MM.1S (cell line): Measurements from ENCODE around the gene ZBTB25.

Source experiments
- DNase-seq: peaks from one replicate; pipeline ENCODE4 v3.0.0-alpha.2; 2015
- H2AFZ ChIP-seq: fragments of 300-600 bp; sonication (generic); 2 replicates; pipeline ENCODE4 v1.6.0; 2016; ENCODE audit warnings: antibody characterized with exemption, low read length
- H3F3A ChIP-seq: fragments of 300-600 bp; sonication (generic); 2 replicates; pipeline ENCODE4 v1.6.1; 2016; ENCODE audit warnings: mild to moderate bottlenecking, antibody characterized with exemption, low read length, moderate library complexity, mixed read lengths; ENCODE audit not compliant: insufficient read depth
- H3K27ac ChIP-seq: fragments of 300-600 bp; sonication (generic); 2 replicates; pipeline ENCODE4 v1.5.1; 2016; ENCODE audit warnings: mild to moderate bottlenecking, low read length
- H3K27me3 ChIP-seq: fragments of 300-600 bp; sonication (generic); replicated peaks from 2 replicates; pipeline ENCODE4 v1.6.0; 2016; ENCODE audit warnings: low read length; ENCODE audit not compliant: insufficient read depth
- H3K36me3 ChIP-seq: fragments of 300-600 bp; sonication (generic); replicated peaks from 2 replicates; pipeline ENCODE4 v1.6.1; 2016; ENCODE audit warnings: mild to moderate bottlenecking, low read length, mixed read lengths; ENCODE audit not compliant: insufficient read depth
- H3K4me1 ChIP-seq: fragments of 300-600 bp; sonication (generic); 2 replicates; pipeline ENCODE4 v1.6.1; 2016; ENCODE audit warnings: low read length, mixed read lengths
- H3K4me2 ChIP-seq: fragments of 300-600 bp; sonication (generic); 2 replicates; pipeline ENCODE4 v1.6.0; 2016; ENCODE audit warnings: low read depth, low read length
- H3K4me3 ChIP-seq: fragments of 300-600 bp; sonication (generic); 2 replicates; pipeline ENCODE4 v1.5.1; 2016; ENCODE audit warnings: low read length, mixed read lengths
- H3K79me2 ChIP-seq: fragments of 300-600 bp; sonication (generic); 2 replicates; pipeline ENCODE4 v1.6.1; 2016; ENCODE audit warnings: mixed run types, low read length, mixed read lengths
- H3K9ac ChIP-seq: fragments of 300-600 bp; sonication (generic); 2 replicates; pipeline ENCODE4 v1.6.1; 2016; ENCODE audit warnings: low read length, mixed read lengths
- H3K9me2 ChIP-seq: fragments of 300-600 bp; sonication (generic); replicated peaks from 2 replicates; pipeline ENCODE4 v1.6.1; 2016; ENCODE audit warnings: mild to moderate bottlenecking, low read length, mixed read lengths; ENCODE audit not compliant: insufficient read depth
- H3K9me3 ChIP-seq: fragments of 300-600 bp; sonication (generic); replicated peaks from 2 replicates; pipeline ENCODE4 v1.6.1; 2016; ENCODE audit warnings: mild to moderate bottlenecking, low read length, mixed read lengths; ENCODE audit not compliant: insufficient read depth
- H4K20me1 ChIP-seq: fragments of 300-600 bp; sonication (generic); 2 replicates; pipeline ENCODE4 v1.6.1; 2016; ENCODE audit warnings: mild to moderate bottlenecking, low read length, moderate library complexity, mixed read lengths; ENCODE audit not compliant: insufficient read depth
- EZH2 ChIP-seq: fragments of 300-600 bp; sonication (generic); optimal IDR thresholded peaks from 2 replicates; pipeline ENCODE3; 2017; ENCODE audit warnings: low read depth, mild to moderate bottlenecking, antibody characterized with exemption, low read length, mixed read lengths
- EZH2phosphoT487 ChIP-seq: fragments of 300-600 bp; sonication (generic); IDR thresholded peaks from 2 replicates; pipeline ENCODE4 v1.6.1; 2018; ENCODE audit warnings: antibody characterized with exemption, low read length
- TF ChIP-seq, protein P1 (sequence below): fragments of 300-600 bp; sonication (generic); IDR thresholded peaks from 2 replicates; pipeline ENCODE4 v1.5.1; 2016; ENCODE audit warnings: antibody characterized with exemption, low read length, mixed read lengths

ZBTB25 gene

DNA sequence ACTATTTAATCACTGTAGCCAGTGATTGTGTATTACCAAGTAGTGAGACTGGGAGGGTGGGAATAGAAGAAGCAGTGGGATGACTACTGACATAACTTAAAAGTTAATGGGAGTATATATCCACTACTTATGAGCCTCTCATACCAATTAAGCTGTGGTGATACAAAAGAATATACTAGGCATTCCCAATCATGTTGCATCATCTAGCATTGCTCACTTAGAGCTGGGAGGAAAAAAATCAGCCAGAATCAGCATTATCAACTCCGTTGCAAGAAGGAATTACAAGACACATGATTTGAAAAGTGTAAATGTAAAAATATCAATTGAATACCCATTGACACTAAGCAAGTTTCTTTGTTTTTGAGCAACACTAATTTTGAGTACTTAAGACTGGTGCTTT lies 45.4 kb upstream of the ZBTB25 start:
- H3K4me3 ChIP-seq: no peak overlapping the region

DNA sequence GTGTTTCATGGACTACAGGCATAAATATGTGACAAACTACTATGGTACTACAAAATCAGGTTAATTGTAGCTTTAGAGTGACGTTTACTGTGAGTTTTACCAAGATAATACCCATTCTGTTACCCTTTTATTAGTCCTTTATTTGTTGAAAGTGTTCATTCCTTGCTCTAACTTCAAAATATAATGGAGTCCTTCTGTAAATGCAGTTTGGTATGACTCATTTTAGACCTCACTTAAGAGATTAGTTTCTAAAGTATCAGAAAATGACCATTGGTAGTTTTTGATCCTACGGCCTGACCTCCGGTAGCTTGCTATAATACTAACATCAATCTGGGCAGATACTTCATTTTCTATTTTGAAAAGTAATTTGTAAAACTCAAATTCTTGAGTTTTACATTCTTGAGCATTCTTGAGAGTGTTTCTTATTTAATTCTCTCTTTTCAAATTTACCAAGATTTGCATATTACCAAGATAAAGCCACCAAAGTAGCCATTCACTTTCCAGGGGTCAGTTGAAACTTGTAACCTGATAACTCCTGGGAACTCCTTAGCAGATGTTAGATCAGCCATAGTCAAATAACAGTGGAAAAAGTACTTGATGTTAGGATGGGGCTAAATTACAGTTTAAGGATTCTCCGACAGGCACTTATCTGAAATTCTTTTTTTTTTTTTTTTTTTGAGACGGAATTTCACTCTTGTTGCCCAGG lies 41.1 kb upstream of the ZBTB25 start:
- H3K4me1 ChIP-seq: no peaks in the 10 kb centered on the region
- no peaks in the 10 kb centered on the region for H3F3A ChIP-seq
- no peaks in the 10 kb centered on the region for H3K9me3 ChIP-seq
- no peak overlapping the region for H3K4me3 ChIP-seq
- no peaks in the 10 kb centered on the region for H3K36me3 ChIP-seq
- no peak overlapping the region for H3K4me2 ChIP-seq
- no peak overlapping the region for H2AFZ ChIP-seq
- no peaks in the 10 kb centered on the region for H3K9me2 ChIP-seq
- no peak overlapping the region for H3K9ac ChIP-seq
- H4K20me1 ChIP-seq: no peaks in the 10 kb centered on the region
- H3K27me3 ChIP-seq: no peaks in the 10 kb centered on the region
- TF ChIP-seq, protein P1, sequence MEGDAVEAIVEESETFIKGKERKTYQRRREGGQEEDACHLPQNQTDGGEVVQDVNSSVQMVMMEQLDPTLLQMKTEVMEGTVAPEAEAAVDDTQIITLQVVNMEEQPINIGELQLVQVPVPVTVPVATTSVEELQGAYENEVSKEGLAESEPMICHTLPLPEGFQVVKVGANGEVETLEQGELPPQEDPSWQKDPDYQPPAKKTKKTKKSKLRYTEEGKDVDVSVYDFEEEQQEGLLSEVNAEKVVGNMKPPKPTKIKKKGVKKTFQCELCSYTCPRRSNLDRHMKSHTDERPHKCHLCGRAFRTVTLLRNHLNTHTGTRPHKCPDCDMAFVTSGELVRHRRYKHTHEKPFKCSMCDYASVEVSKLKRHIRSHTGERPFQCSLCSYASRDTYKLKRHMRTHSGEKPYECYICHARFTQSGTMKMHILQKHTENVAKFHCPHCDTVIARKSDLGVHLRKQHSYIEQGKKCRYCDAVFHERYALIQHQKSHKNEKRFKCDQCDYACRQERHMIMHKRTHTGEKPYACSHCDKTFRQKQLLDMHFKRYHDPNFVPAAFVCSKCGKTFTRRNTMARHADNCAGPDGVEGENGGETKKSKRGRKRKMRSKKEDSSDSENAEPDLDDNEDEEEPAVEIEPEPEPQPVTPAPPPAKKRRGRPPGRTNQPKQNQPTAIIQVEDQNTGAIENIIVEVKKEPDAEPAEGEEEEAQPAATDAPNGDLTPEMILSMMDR: no peak
- TF ChIP-seq EZH2phosphoT487 (no peak), EZH2 (no peak)
- no peak for DNase-seq
- H3K27ac ChIP-seq: no peak overlapping the region
- H3K79me2 ChIP-seq: no peaks in the 10 kb centered on the region

More for the DNA sequence above, 45.4 kb upstream of the ZBTB25 start:
- no peak overlapping the region for H3K27ac ChIP-seq
- no peak for DNase-seq
- TF ChIP-seq EZH2phosphoT487 (no peak), EZH2 (no peak)
- TF ChIP-seq, protein P1: no peak
- no peak overlapping the region for H3K4me2 ChIP-seq
- no peaks in the 10 kb centered on the region for H3K36me3 ChIP-seq
- H2AFZ ChIP-seq: no peak overlapping the region
- no peaks in the 10 kb centered on the region for H3K9me2 ChIP-seq
- H3F3A ChIP-seq: no peaks in the 10 kb centered on the region
- H3K4me1 ChIP-seq: no peaks in the 10 kb centered on the region
- H3K9ac ChIP-seq: no peak overlapping the region
- H3K9me3 ChIP-seq: no peaks in the 10 kb centered on the region
- no peaks in the 10 kb centered on the region for H4K20me1 ChIP-seq
- no peaks in the 10 kb centered on the region for H3K79me2 ChIP-seq
- H3K27me3 ChIP-seq: no peaks in the 10 kb centered on the region

DNA sequence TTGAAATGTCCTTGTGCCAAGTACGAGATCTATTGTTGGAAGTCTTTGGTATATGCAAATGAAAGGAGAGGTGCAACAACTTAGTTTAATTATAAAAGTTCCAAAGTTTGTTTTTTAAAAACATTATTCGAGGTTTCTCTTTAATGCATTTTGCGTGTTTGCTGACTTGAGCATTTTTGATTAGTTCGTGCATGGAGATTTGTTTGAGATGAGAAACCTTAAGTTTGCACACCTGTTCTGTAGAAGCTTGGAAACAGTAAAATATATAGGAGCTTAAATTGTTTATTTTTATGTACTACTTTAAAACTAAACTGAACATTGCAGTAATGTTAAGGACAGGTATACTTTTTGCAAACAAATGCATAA lies 39.2 kb upstream of the ZBTB25 start:
- TF ChIP-seq EZH2: no peak
- no peak for TF ChIP-seq EZH2phosphoT487
- TF ChIP-seq, protein P1: no peak
- Histone ChIP-seq H3K4me1 (no peaks in the 10 kb centered on the region), H3K9ac (no peak overlapping the region), H3K4me3 (no peak overlapping the region), H3K36me3 (no peaks in the 10 kb centered on the region), H3K79me2 (no peaks in the 10 kb centered on the region), H4K20me1 (no peaks in the 10 kb centered on the region), H3K4me2 (no peak overlapping the region), H2AFZ (no peak overlapping the region), H3F3A (no peaks in the 10 kb centered on the region), H3K9me2 (no peaks in the 10 kb centered on the region), H3K27me3 (no peaks in the 10 kb centered on the region), H3K27ac (no peak overlapping the region), H3K9me3 (no peaks in the 10 kb centered on the region)
- DNase-seq: no peak
